NOMO-1 treated with DMSO at 0.1 percent for 48 hours (cell line): Measurements from ENCODE around the gene MAP2.

Source experiments
- DNase-seq: peaks from one replicate; lab custom pipeline; 2025; ENCODE audit not compliant: unreplicated experiment; lab: John Stamatoyannopoulos, UW

MAP2 gene

GRCh38 chr2:209525331-209525730 is 101.5 kb downstream of the MAP2 start:
- no peak for DNase-seq

GRCh38 chr2:209525834-209526281 is 102.0 kb downstream of the MAP2 start:
- DNase-seq = peak; percentile 47

GRCh38 chr2:209526561-209526960 is 102.7 kb downstream of the MAP2 start:
- DNase-seq = peak; percentile 88

GRCh38 chr2:209529579-209529978 is 105.7 kb downstream of the MAP2 start:
- no peak for DNase-seq

GRCh38 chr2:209532321-209532720 is 108.5 kb downstream of the MAP2 start:
- no peak for DNase-seq

- DNase-seq = no peak
These were observed 109.5 kb downstream of the MAP2 start for GRCh38 chr2:209533391-209533790.

GRCh38 chr2:209534228-209534627 is 110.4 kb downstream of the MAP2 start:
- no peak for DNase-seq

GRCh38 chr2:209536363-209536762 is 112.5 kb downstream of the MAP2 start:
- DNase-seq = no peak

- DNase-seq = no peak
These were observed 123.9 kb downstream of the MAP2 start for GRCh38 chr2:209547726-209548125.

GRCh38 chr2:209549589-209549988 is 125.7 kb downstream of the MAP2 start:
- DNase-seq = peak; percentile 78

GRCh38 chr2:209553913-209554312 is 130.1 kb downstream of the MAP2 start:
- peak; percentile 1 for DNase-seq

GRCh38 chr2:209556354-209556961 is 132.6 kb downstream of the MAP2 start:
- peak; percentile 33 for DNase-seq

GRCh38 chr2:209560911-209561310 is 137.1 kb downstream of the MAP2 start:
- no peak for DNase-seq

- no peak for DNase-seq
These were observed 139.6 kb downstream of the MAP2 start for GRCh38 chr2:209563453-209563852.

- DNase-seq = no peak
These were observed 141.0 kb downstream of the MAP2 start for GRCh38 chr2:209564816-209565215.

- DNase-seq = no peak
These were observed 142.2 kb downstream of the MAP2 start for GRCh38 chr2:209565896-209566582.

- no peak for DNase-seq
These were observed 146.3 kb downstream of the MAP2 start for GRCh38 chr2:209570194-209570593.

GRCh38 chr2:209574515-209574914 is 150.7 kb downstream of the MAP2 start:
- no peak for DNase-seq

GRCh38 chr2:209577376-209578357 is 153.8 kb downstream of the MAP2 start:
- DNase-seq = no peak

GRCh38 chr2:209578394-209579001 is 154.7 kb downstream of the MAP2 start:
- DNase-seq = no peak

- no peak for DNase-seq
These were observed 155.4 kb downstream of the MAP2 start for GRCh38 chr2:209579230-209579749.
